ENCODE measurements around the gene STXBP5. TPM values are rescaled to one million over a fixed set of nuclear protein-coding genes. Genes with fewer than 3 reads are reported as not detected.

The STXBP5 gene
- total RNA-seq, 1 donor, result 144 TPM

DNA sequence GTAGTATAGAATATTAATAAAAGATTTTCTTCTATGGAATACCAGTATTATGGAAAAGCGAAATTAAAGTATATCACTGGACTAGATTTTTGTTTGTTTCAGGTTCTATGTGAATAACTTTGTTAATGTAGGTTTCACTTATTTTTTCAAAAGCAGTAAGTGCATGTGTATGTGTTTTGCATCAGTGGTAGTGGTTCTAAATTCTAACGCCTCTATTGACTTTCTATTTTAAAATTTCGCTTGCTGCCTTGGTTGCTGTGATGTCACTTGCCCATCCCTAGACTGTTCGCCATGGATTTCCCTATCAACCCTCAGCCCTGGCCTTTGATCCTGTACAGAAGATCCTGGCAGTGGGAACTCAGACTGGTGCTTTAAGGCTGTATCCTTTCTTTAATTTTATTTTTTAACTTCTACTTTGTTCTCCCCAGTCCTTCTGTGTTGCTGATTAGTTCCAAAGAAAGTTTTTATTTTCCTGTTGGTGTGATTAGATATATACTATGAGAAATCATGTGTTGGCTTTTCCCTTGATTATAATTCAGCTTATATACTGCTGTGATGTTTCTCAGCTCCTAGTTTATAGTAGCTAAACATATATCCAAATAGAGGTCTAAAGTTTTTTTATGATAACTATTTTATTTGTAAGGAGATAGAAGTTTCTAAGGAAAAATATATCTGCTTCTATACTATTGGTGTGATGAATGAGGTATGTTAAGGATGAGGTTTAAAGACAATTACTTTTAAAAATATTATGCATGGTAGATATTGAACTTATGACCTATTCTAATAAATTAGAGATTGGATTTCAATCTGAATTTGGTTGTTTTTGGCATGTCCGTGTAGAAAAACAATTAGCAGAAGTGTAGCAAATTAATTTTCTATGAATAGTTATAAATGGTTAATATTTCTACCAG lies 1.7 kb downstream of the STXBP5 start:
- DNase-seq (ENCODE audit: insufficient read length, low spot score, missing footprints), result peak; percentile 83
- Histone ChIP-seq H3K4me2 (ENCODE audit: insufficient read depth, low read length) (peak overlapping the region; percentile 75), H3K79me2 (ENCODE audit: insufficient read depth, low read length) (peaks cover 82% of the 10 kb centered on the region), H3K27me3 (ENCODE audit: insufficient read depth, low read length) (no peaks in the 10 kb centered on the region), H3K27ac (ENCODE audit: low read depth, low read length) (peak overlapping the region; percentile 54), H4K20me1 (ENCODE audit: insufficient read depth, low read length) (peaks cover 13% of the 10 kb centered on the region), H3K36me3 (ENCODE audit: insufficient read depth, low read length) (no peaks in the 10 kb centered on the region), H3K9me3 (ENCODE audit: low read depth, low read length) (no peaks in the 10 kb centered on the region), H3K4me3 (ENCODE audit: insufficient read depth, low read length) (peak overlapping the region; percentile 93), H2AFZ (ENCODE audit: low read length) (no peak overlapping the region), H3K4me1 (ENCODE audit: insufficient read depth, low read length) (peaks cover 34% of the 10 kb centered on the region)
- TF ChIP-seq, protein P1, sequence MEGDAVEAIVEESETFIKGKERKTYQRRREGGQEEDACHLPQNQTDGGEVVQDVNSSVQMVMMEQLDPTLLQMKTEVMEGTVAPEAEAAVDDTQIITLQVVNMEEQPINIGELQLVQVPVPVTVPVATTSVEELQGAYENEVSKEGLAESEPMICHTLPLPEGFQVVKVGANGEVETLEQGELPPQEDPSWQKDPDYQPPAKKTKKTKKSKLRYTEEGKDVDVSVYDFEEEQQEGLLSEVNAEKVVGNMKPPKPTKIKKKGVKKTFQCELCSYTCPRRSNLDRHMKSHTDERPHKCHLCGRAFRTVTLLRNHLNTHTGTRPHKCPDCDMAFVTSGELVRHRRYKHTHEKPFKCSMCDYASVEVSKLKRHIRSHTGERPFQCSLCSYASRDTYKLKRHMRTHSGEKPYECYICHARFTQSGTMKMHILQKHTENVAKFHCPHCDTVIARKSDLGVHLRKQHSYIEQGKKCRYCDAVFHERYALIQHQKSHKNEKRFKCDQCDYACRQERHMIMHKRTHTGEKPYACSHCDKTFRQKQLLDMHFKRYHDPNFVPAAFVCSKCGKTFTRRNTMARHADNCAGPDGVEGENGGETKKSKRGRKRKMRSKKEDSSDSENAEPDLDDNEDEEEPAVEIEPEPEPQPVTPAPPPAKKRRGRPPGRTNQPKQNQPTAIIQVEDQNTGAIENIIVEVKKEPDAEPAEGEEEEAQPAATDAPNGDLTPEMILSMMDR (IDR thresholded peaks at IDR 0.05; ENCODE audit: extremely low read depth, low read depth, low read length), result no peak

GRCh38 chr6:147207351-147207750 lies 3.1 kb downstream of the STXBP5 start:
- H3K27ac ChIP-seq (ENCODE audit: low read depth, low read length), result peak overlapping the region; percentile 54
- TF ChIP-seq, protein P1 (IDR thresholded peaks at IDR 0.05; ENCODE audit: extremely low read depth, low read depth, low read length), result no peak
- DNase-seq (ENCODE audit: insufficient read length, low spot score, missing footprints), result peak; percentile 64
- H4K20me1 ChIP-seq (ENCODE audit: insufficient read depth, low read length), result peaks cover 13% of the 10 kb centered on the region
- peak overlapping the region; percentile 93 for H3K4me3 ChIP-seq (ENCODE audit: insufficient read depth, low read length)
- peak overlapping the region; percentile 75 for H3K4me2 ChIP-seq (ENCODE audit: insufficient read depth, low read length)
- H3K36me3 ChIP-seq (ENCODE audit: insufficient read depth, low read length), result peaks cover under 1% of the 10 kb centered on the region
- H3K27me3 ChIP-seq (ENCODE audit: insufficient read depth, low read length), result no peaks in the 10 kb centered on the region
- H3K79me2 ChIP-seq (ENCODE audit: insufficient read depth, low read length), result peaks cover 95% of the 10 kb centered on the region
- no peak overlapping the region for H2AFZ ChIP-seq (ENCODE audit: low read length)
- H3K4me1 ChIP-seq (ENCODE audit: insufficient read depth, low read length), result peaks cover 34% of the 10 kb centered on the region
- no peaks in the 10 kb centered on the region for H3K9me3 ChIP-seq (ENCODE audit: low read depth, low read length)

DNA sequence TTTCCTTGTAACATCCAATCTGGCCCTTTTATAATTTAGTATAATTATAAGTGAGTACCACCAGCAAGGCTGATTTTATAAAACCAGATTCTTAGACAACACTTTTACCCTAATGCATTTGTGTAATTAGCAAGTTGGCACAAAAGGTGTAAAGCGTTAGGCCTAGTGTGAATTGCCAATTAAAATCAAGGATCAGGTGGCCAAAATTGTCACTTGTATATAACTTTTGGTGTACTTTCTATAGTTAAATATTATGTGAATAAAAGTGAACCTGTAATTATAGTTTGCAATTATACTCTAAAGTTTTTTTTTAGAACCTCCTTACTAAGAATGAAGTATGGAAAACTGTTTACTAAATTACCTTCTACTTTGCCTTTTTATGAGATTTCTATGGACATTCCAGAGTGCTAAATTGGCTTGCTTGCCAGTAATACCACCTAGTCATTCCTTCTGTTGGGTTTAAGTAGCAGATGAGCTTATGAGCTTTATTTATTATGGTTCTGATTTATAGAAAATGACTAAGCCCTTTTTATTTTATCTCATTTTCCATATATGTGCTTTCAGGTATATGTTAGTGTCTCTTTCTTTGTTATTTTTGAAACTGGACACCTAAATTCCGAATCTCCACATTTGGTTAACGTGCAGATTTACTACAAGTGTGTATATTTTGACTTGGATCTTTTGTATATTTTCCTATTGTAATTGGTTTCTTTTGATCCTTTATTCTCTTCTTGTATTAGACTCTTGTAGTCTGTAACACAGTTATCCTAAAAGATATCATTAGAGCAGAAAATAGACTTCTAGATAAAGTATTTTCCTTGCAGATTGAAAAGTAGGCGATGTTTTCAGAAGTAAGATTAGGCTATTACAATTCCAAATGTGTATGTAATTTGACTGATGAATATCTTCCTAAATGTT lies 3.9 kb downstream of the STXBP5 start:
- Histone ChIP-seq H3K27ac (ENCODE audit: low read depth, low read length) (peak overlapping the region; percentile 54), H3K4me2 (ENCODE audit: insufficient read depth, low read length) (peak overlapping the region; percentile 75), H3K36me3 (ENCODE audit: insufficient read depth, low read length) (peaks cover 4% of the 10 kb centered on the region), H3K4me3 (ENCODE audit: insufficient read depth, low read length) (peak overlapping the region; percentile 93), H3K79me2 (ENCODE audit: insufficient read depth, low read length) (peaks cover 96% of the 10 kb centered on the region), H3K27me3 (ENCODE audit: insufficient read depth, low read length) (no peaks in the 10 kb centered on the region), H4K20me1 (ENCODE audit: insufficient read depth, low read length) (peaks cover 13% of the 10 kb centered on the region), H3K9me3 (ENCODE audit: low read depth, low read length) (no peaks in the 10 kb centered on the region), H3K4me1 (ENCODE audit: insufficient read depth, low read length) (peaks cover 31% of the 10 kb centered on the region), H2AFZ (ENCODE audit: low read length) (no peak overlapping the region)
- DNase-seq (ENCODE audit: insufficient read length, low spot score, missing footprints), result no peak
- TF ChIP-seq, protein P1 (IDR thresholded peaks at IDR 0.05; ENCODE audit: extremely low read depth, low read depth, low read length), result no peak

Measured in osteoblast (primary cell).